GM19467 (cell line): ENCODE measurements around the gene PNKP.

Source experiments
- ATAC-seq: cut with Tn5 transposase; IDR thresholded peaks from one replicate; pipeline ENCODE4 v1.9.1; 2021; ENCODE audit warnings: mild to moderate bottlenecking, moderate library complexity; ENCODE audit not compliant: unreplicated experiment

Gene PNKP

DNA sequence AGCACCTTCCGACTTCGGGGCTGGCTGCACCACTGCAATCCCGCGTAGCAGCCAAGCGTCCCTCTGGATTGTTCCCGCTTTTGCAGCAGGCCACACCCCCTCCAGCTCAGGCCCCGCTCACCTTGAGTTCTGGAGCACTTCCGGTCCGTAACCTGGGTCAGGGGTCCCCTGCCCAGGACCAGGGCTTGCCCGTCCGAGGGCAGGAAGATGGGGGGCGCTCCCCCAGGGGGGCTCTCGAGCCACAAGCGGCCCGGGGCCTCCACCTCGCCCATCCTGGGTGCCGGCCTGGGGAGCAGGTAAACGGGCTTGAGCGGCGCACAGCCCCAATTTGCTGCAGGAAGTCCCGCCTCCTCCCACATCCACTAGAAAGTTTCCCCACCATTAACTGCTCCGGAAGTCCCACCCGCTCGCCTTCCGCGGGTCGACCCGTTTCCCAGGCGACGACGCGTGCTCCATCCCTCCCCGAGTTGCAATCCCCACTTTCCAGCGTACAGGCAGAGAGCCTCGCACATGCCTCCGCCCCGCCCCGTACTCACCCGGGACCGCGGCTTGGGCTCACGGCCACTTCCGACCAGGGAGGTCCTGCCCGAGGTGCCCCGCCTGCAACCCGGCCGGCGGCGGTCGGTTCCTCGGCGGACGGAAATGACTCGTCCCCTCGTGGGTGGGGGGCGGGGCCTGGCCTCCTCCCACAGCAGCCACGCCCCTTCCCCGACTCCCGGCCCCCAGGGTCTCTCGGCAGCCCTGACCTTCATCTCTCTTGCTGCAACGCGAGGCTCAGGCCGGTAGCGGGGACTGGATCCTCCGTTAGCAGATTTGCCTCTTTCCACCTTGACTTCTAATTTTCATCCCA is at the start of gene PNKP:
PNKP (minus strand) TSS at position 644 of the 850 bp plus-strand sequence; CDS start at position 272, 372 bp downstream.
- peak; percentile 34 for ATAC-seq

- ATAC-seq = no peak
These were observed 47.9 kb upstream of the PNKP start for GRCh38 chr19:49915271-49915670.

DNA sequence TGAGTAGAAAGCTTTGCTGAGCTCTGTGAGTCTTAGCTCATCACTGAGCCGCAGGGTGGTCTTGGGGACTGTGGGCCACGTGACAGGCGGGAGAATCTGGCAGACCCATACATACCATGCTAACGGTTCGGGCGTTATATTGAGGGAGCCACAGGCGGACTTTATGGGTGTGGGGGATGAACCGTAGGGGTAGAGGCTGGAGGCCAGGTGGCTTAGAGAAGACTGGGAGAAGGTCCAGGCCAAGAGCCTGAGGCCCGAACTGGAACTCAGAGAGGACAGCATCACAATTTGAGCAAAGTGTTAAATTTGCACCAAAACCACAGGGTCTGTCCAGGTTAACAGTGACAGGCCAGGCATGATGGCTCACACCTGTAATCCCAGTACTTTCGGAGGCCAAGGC is 46.3 kb upstream of the PNKP start:
- no peak for ATAC-seq

DNA sequence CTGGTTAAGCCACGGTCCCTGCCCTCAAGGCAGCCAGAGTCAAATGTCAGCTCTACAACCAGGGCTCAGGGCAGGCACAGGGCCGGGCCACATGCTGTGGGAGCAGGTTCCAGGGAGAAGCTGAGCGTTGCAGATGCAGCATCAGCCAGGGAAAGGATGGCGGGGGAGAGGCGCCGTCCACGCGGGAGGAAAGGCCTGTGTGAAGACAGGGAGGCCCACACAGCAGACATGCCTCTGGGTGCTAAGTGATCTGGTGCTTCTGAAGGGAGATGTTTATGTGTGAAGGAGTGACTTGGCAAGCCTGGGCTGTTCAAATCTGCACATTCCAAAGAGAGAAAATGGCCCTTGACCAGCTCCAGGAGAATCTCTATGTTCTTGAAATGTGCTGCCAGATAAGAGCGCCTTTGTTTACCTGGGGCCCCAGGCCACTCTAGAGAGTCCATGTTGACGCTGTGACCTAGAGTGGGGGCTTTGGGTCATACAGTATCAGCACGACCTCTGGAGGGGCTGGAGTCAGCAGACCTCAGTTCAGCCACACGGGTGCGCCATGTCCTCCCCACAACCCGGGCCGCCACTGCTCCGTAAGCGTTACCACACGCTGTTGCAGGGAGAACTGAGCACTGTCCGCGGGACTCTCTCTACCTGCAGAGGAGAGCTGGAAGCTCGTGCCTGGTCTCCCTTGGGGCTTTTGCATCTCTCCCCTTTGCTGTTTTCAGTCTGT is 45.7 kb upstream of the PNKP start:
- ATAC-seq = no peak

DNA sequence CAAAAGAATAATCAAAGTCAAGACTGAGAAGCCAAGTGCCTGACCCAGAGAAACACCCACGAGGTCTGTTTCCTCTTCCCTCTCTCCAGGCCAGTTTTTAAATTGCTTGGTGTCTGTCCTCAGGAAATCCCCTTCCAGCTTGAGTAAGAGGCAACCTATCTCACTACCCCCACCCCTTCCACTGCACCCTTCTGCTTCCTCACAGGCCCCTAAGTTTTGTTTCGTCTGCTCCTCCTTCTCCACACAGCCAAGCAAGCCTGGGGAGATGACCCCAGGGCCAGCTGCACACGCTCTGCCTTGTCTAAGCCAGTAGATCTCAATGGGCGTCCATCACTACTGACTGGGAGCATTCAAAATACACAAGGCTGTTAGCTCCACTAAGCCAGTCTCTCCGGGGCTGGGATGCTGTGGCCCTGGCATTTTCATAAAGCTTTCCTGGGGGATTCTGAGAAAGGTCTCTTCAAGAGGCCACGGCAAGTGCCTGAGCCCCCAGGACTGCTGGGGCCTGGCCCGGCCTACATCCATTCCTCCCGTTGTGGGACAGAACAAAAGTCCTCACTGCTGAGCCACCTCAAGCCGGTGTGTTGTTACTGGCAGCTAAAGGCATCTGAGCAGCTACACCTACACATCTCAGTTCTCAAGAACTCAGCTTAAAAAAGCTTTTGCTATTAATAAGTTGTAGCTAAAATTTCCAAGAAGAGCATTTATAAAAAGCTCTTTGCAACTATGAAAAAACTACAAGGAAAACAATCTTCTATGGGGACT is 44.2 kb upstream of the PNKP start:
- ATAC-seq = no peak

GRCh38 chr19:49910179-49910578 is 42.8 kb upstream of the PNKP start:
- no peak for ATAC-seq

DNA sequence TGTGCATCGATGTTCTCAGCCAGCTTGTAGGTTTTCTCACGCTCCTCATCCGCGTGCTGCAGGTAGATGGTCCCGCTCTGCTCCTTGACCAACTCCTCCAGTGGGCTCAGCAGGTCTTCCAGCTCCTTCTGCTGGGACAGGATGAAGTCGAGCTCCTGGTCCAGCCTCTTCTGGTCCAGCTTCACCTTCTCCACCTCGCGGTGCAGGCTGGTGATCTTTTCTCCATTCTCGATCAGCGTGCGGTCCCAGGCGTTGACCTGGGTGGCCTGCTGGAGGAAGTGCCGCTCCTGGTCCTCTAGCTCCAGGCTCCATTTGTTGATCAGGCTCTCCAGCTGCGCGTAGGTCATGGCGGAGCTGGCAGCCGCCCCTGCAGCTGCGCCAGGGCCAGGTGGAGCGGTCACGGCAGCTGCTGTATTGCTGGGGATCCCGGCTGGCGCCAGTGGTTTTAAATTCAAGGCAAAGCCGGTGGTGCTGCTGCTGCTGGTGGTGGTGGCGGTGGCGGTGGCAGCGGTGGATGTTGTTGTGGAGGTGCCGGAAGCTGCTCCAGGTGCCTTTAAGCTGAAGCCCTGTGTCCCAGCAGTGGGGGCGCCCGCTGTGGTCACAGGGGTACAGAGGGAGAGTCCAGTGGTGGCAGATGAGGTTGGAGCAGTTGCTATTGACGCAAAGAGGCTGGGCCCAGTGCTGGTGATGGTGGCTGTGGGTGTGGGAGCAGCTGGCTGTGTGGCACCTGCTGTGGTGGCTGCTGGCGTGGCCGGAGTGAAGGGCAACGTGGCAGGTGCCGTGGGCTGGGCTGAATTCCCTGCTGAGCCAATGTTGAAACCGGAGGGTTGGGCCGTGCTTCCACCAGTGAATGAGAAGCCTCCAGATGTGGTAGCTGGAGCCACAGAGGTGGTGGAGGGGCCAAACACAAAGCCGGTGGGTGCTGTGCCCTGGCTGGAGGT is 41.4 kb upstream of the PNKP start:
- no peak for ATAC-seq

DNA sequence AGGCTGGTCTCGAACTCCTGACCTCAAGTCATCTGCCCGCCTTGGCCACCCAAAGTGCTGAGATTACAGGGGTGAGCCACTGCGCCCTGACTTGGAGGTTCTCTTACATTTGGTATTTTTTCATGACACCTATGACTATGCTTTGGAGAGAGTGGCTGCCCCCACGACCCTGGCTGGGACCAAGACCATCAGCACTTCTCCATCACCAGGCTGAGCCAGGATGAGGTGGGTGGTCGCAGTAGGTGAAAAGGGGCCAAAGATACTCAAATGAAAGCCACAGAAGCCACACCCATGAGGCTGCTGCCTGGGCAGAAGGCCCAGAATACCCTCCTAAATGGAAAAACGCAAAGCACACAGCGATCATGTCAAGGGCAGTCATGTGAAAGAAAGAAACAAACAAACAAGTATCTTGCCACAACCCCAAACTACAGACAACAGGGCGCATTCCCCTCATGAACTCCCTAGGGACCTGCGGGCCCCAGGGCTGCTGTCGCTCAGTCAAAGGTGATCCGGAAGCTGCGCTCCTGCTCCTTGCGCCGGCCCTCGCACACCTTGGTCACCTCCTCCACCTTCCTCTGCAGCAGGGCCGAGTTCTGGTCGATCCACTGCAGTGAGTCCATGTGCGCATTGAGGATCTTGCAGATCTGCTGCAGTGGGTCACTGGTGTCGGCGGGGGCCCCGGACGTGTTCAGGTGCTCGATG is 40.5 kb upstream of the PNKP start:
- no peak for ATAC-seq

GRCh38 chr19:49906879-49907564 is 39.6 kb upstream of the PNKP start:
- ATAC-seq = no peak

DNA sequence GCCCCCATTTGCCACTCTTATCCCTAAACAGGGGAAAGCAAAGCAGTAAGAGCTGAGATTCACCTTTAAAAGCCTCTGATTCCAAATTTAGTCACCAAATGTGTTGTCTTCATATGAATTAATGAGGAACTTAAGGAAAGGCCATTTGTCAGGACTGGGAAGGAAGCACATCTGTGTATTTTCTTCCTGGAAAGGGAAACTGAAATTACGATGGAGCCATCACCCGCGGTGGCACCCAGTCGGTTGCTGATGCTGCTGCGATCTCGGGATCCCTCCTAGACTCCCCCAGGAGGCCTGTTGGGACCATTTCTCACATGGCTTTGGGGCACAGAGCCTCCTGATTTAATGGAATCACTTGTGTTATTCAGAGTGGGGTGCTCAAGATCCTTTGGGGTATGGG is 36.8 kb upstream of the PNKP start:
- ATAC-seq = no peak

GRCh38 chr19:49896863-49897621 is 29.7 kb upstream of the PNKP start, which contains the start of gene IL4I1:
Gene IL4I1 (minus strand): TSS chr19:49896887. CDS start chr19:49896160, 727 bp downstream.
- ATAC-seq = peak; percentile 52

DNA sequence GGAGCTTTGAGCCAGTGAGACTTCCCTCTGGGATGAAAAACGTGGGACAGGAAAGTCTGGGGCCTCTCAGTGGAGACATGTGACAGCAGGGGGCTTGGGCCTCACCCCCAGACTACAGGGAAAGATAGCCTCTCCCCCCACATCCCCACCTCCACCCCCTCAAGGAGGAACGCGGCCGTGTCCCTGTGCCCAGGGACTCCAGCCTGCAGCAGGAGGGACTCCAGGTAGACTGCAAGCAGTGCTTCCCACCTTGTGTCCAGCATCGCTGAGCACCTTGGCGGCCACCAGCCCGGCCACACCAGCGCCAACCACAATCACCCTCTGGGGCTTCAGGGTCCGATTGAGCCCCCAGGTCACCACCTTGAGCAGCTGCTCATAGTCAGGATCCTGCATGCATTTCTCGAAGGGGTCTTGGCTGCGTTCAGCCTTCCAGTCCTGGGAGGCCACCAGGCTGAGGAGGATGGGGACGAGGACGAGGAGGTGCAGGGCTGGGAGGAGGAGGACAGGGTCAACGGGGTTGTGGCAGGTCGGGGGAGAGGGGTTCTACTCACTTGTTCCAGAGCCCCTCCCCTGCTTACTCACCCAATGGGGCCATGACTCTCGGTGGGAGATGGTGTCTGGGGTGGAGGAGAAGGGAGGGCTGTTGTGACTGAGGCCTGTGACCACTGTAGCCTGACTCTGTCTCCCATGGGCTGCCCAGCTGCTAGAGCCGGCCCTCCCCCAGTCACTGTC is 28.4 kb upstream of the PNKP start:
- no peak for ATAC-seq

DNA sequence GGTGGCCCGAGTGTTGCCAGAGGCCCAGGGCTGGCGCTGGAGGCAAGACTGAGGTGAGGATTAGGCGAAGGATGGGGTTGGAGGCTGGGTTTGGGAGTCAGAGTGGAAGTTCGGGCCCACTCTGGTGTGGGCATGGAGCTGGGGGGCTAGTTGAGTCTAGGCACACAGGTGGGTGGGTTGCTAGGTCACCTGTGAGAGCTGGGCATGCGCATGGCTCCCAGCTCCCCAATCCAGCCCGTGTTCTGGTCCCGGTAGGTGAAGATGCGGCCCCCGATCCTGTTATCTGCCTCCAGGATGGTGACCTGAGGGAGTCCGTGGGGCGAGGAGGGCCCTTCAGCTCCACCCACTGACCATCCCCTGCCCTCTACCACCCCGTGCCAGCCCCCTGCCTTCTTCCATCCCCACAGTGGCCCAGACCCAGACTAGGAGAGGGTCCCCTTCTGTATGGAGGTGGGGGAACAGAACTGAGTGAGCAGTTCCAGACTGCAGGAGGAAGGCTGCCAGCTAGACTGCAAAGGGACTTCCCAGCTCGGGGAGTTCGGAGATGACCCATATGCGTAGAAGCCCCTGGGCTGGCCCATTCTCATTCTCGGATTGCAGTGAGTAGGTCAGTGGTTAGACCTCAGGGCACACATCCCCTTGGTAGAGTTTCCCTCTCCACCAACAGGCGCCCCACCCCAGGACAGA is 27.6 kb upstream of the PNKP start:
- ATAC-seq = no peak

GRCh38 chr19:49894011-49894664 is 26.8 kb upstream of the PNKP start:
- no peak for ATAC-seq

- ATAC-seq = no peak
These were observed 25.3 kb upstream of the PNKP start for GRCh38 chr19:49892716-49893115.

GRCh38 chr19:49891393-49891792 is 24.0 kb upstream of the PNKP start:
- no peak for ATAC-seq
